T-helper 2 cell treated with Interferon-gamma antibody and Interleukin-4, amounts not matched to agents 5 μg/mL and 100 μg/mL, for 36 hours (primary cell): ENCODE results near the gene PAFAH2.

ENCODE experiments used
- DNase-seq: peaks from one replicate; pipeline ENCODE4 v3.0.0; 2021; ENCODE audit warnings: low spot score
- H3K27ac Mint-ChIP-seq: one replicate; pipeline ENCODE4 v1.8.0; 2021; ENCODE audit warnings: mild to moderate bottlenecking, mixed read lengths
- H3K27me3 Mint-ChIP-seq: one replicate; pipeline ENCODE4 v1.8.0; 2021; ENCODE audit warnings: low read depth, mixed read lengths
- H3K36me3 Mint-ChIP-seq: one replicate; pipeline ENCODE4 v1.8.0; 2021; ENCODE audit warnings: low read depth, mixed read lengths
- H3K4me1 Mint-ChIP-seq: one replicate; pipeline ENCODE4 v1.8.0; 2021; ENCODE audit warnings: low read depth, mixed read lengths
- H3K4me3 Mint-ChIP-seq: one replicate; pipeline ENCODE4 v1.8.0; 2022; ENCODE audit warnings: mild to moderate bottlenecking, moderate library complexity, mixed read lengths
- H3K9me3 Mint-ChIP-seq: one replicate; pipeline ENCODE4 v1.8.0; 2021; ENCODE audit warnings: mixed read lengths

Gene PAFAH2

GRCh38 chr1:25912076-25912831 is 85.6 kb downstream of the PAFAH2 start:
- DNase-seq: no peak
- Mint-ChIP-seq H3K27me3 (peaks cover 24% of the 10 kb centered on the region), H3K9me3 (no peaks in the 10 kb centered on the region), H3K27ac (no peak overlapping the region), H3K4me1 (peaks cover 6% of the 10 kb centered on the region), H3K4me3 (no peak overlapping the region), H3K36me3 (no peaks in the 10 kb centered on the region)

DNA sequence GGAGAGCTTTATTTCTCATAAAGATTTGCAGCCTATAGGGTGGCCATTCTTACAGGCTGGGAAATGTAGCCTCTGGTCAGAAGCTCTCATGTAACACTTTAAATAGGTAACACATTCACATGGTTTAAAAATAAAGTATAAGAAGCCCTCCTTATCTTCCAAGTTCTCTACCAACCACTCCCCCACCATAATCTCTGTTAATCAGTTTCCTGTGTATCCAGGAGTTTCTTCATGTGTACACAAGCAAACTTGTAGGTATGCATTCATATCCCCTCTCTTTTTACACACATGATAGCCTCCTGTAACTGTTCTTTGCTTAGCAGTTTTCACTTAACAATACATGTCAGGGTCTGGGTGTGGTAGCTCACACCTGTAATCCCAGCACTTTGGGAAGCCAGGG is 86.7 kb downstream of the PAFAH2 start:
- Mint-ChIP-seq H3K4me3 (no peak overlapping the region), H3K36me3 (no peaks in the 10 kb centered on the region), H3K4me1 (peaks cover 9% of the 10 kb centered on the region)

More for the DNA sequence above, 86.7 kb downstream of the PAFAH2 start:
- peaks cover 30% of the 10 kb centered on the region for H3K27me3 Mint-ChIP-seq
- H3K27ac Mint-ChIP-seq: no peak overlapping the region
- DNase-seq: no peak
- no peaks in the 10 kb centered on the region for H3K9me3 Mint-ChIP-seq
